ENCODE results near the gene LY6G5C.

DNA sequence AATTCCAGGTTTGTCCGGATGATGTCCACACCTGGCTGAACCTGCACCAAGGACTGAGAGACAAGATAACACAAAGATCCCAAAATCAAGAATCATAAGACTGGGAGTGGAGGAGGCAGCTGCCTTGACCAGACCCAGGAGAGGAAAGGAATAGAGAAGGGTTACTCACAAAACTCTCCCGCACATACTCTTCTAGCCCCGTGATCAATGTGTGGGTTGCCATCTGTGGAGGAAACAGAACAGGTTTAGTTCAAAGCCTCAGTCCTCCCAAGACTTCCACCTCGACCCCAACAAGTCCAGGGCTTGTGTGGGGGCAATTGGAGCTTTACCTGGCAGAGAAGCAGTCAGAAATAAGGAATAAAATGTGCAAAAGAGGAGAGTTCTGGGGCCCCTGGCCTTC is 39.5 kb downstream of the LY6G5C start:
- TF ChIP-seq TARDBP (IDR thresholded peaks at IDR 0.05), result no peak
- no peak for TF ChIP-seq ZNF384 (IDR thresholded peaks at IDR 0.05)
- TF ChIP-seq SUZ12 (IDR thresholded peaks at IDR 0.05), result no peak
- TF ChIP-seq HDGF (IDR thresholded peaks at IDR 0.05; ENCODE audit: borderline replicate concordance), result no peak
- no peak for TF ChIP-seq ARNT (IDR thresholded peaks at IDR 0.05)
- TF ChIP-seq FOXM1 (IDR thresholded peaks at IDR 0.05; ENCODE audit: borderline replicate concordance), result no peak
- TF ChIP-seq ELF4 (IDR thresholded peaks at IDR 0.05), result no peak
- no peak for TF ChIP-seq BHLHE40 (IDR thresholded peaks at IDR 0.05; ENCODE audit: borderline replicate concordance)
- no peak for TF ChIP-seq SP1 (IDR thresholded peaks at IDR 0.05)
- no peak for TF ChIP-seq LEF1 (IDR thresholded peaks at IDR 0.05; ENCODE audit: borderline replicate concordance)
- no peak for TF ChIP-seq FOXK2 (IDR thresholded peaks at IDR 0.05)
- no peak for TF ChIP-seq L3MBTL2 (conservative IDR thresholded peaks at IDR 0.05)
- no peak for TF ChIP-seq NFRKB (IDR thresholded peaks at IDR 0.05)

All from HEK293T (cell line).